IPS-15b (cell line): Measurements from ENCODE around the gene TEX13C.
"Not testable (repeated sequence)": the region's sequence is repeated elsewhere in the genome, so short reads cannot be mapped to it uniquely, and the experiment has no call there.

Experiments
- H3K27me3 ChIP-seq: one replicate; pipeline ENCODE4 v1.6.1; 2013; ENCODE audit warnings: low read length; ENCODE audit not compliant: control insufficient read depth, insufficient read depth
- H3K36me3 ChIP-seq: one replicate; pipeline ENCODE4 v1.6.1; 2013; ENCODE audit warnings: low read length; ENCODE audit not compliant: control insufficient read depth, insufficient read depth
- H3K4me1 ChIP-seq: one replicate; pipeline ENCODE4 v1.6.1; 2013; ENCODE audit warnings: mild to moderate bottlenecking, low read length; ENCODE audit not compliant: control insufficient read depth, insufficient read depth
- H3K4me3 ChIP-seq: one replicate; pipeline ENCODE4 v1.5.1; 2013; ENCODE audit warnings: low read depth, low read length
- H3K9ac ChIP-seq: one replicate; pipeline ENCODE4 v1.6.1; 2013; ENCODE audit warnings: low read depth, mild to moderate bottlenecking, low read length
- H3K9me3 ChIP-seq: one replicate; pipeline ENCODE4 v1.6.1; 2013; ENCODE audit warnings: mild to moderate bottlenecking, low read length; ENCODE audit not compliant: control insufficient read depth, insufficient read depth

Gene TEX13C

DNA sequence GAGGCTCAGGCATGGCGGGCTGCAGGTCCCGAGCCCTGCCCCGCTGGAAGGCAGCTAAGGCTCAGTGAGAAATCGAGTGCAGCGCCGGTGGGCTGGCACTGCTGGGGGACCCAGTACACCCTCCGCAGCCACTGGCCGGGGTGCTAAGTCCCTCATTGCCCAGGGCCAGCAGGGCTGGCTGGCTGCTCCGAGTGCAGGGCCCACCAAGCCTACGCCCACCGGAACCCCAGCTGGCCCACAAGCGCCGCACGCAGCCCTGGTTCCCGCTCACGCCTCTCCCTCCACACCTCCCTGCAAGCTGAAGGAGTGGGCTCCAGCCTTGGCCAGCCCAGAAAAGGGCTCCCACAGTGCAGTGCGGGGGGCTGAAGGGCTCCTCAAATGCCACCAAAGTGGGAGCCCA, 505 bp upstream of the TEX13C start:
- not testable (repeated sequence) for H3K4me3 ChIP-seq, H3K9ac ChIP-seq, H3K27me3 ChIP-seq, H3K36me3 ChIP-seq, H3K9me3 ChIP-seq, H3K4me1 ChIP-seq

DNA sequence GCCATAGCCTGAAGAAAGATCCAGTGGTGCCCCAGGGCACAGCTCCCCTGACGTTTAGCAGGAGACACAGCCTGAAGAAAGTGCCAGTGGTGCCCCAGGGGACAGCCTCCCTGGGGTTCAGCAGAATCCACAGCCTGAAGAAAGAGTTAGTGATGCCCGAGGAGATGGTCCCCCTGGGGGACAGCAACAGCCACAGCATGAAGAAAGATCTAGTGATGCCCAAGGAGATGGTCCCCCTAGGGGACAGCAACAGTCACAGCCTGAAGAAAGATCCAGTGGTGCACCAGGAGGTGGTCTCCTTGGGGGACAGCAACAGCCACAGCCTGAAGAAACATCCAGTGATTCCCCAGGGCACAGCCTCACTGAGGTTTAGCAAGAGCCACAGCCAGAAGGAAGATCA, 2.8 kb downstream of the TEX13C start:
- no peaks in the 10 kb centered on the region for H3K9me3 ChIP-seq
- peaks cover 2% of the 10 kb centered on the region for H3K36me3 ChIP-seq
- H3K27me3 ChIP-seq: no peaks in the 10 kb centered on the region
- no peak overlapping the region for H3K4me3 ChIP-seq
- no peak overlapping the region for H3K9ac ChIP-seq
- H3K4me1 ChIP-seq: no peaks in the 10 kb centered on the region

DNA sequence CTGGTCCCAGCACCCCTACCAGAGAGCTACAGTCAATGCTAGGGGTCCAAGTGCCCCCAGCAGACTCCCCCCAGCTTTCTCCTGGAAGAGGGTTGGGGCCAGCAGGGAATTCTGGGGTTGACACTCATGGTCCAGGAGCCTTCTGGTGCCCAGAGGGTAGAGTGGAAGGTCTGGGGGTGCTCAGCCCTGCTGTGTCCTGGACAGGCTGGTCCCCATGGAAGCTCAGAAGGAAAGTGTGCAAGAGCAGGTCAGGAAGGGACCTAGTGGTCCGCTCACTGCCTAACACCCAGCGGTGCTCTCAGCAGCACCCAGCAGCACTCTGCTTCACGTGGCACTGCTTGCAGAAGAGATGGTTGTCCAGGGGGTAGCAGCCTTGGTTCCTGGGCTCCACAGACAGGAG, 6.9 kb downstream of the TEX13C start:
- H3K4me3 ChIP-seq: no peak overlapping the region
- H3K27me3 ChIP-seq: no peaks in the 10 kb centered on the region
- no peaks in the 10 kb centered on the region for H3K9me3 ChIP-seq
- H3K9ac ChIP-seq: no peak overlapping the region
- H3K4me1 ChIP-seq: no peaks in the 10 kb centered on the region
- H3K36me3 ChIP-seq: no peaks in the 10 kb centered on the region

DNA sequence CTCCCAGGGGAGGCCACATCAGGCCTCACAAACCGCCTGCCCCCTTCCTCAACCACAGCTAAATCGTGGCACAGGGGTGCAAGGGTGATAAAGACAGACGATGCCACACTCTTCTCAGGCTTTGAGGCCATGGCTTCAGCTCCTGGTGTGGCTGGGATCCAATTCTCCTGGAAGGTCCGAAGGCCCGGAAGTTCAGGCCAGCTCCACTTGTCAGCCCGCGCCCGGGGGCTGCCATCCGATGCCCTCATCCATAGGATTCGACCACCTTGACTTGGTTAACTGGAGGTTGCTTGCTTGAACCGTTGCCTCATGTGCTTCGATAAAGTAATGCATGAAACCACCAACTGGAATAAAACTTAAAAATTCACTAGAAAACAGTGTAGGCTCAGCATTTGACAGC, 8.2 kb downstream of the TEX13C start:
- no peaks in the 10 kb centered on the region for H3K27me3 ChIP-seq
- no peaks in the 10 kb centered on the region for H3K4me1 ChIP-seq
- no peaks in the 10 kb centered on the region for H3K36me3 ChIP-seq
- H3K4me3 ChIP-seq: no peak overlapping the region
- no peaks in the 10 kb centered on the region for H3K9me3 ChIP-seq
- H3K9ac ChIP-seq: no peak overlapping the region

GRCh38 chrX:125333583-125333982, 13.9 kb downstream of the TEX13C start:
- Histone ChIP-seq H3K9me3 (no peaks in the 10 kb centered on the region), H3K9ac (no peak overlapping the region), H3K4me3 (no peak overlapping the region), H3K4me1 (no peaks in the 10 kb centered on the region), H3K36me3 (no peaks in the 10 kb centered on the region), H3K27me3 (no peaks in the 10 kb centered on the region)

DNA sequence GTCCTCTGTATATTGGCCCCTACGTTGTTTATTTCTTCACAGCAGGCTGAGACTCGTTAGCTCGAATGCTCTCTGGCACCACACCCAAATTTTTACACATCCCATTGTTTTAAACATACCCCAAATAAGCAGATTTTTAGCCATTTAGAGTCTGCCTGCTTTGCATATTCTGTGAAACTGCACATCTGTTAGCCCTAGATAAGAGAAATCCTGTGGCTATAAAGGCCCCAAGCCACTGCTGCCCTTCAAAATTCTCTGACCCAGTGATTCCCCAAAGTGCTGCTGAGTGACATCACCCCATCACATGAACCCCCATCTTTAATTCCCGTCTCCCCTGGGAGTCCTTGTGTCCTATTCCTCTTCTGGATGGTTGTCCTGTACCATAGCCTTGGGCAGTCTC, 20.8 kb downstream of the TEX13C start:
- Histone ChIP-seq H3K9me3 (peaks cover 5% of the 10 kb centered on the region), H3K27me3 (no peaks in the 10 kb centered on the region), H3K4me1 (no peaks in the 10 kb centered on the region), H3K36me3 (no peaks in the 10 kb centered on the region), H3K4me3 (no peak overlapping the region), H3K9ac (no peak overlapping the region)

- no peaks in the 10 kb centered on the region for H3K36me3 ChIP-seq
- no peak overlapping the region for H3K4me3 ChIP-seq
- peaks cover 2% of the 10 kb centered on the region for H3K27me3 ChIP-seq
- H3K4me1 ChIP-seq: peaks cover 4% of the 10 kb centered on the region
- no peak overlapping the region for H3K9ac ChIP-seq
- H3K9me3 ChIP-seq: no peaks in the 10 kb centered on the region
Measured at GRCh38 chrX:125374169-125374568, 54.5 kb downstream of the TEX13C start.
